B cell (primary cell): Measurements from ENCODE around the gene MYLK4. TPM values are rescaled to one million over a fixed set of nuclear protein-coding genes. Genes with fewer than 3 reads are reported as not detected.

ENCODE experiments used
- ATAC-seq: fragments of 200-7000 bp; cut with Tn5 transposase; one replicate; pipeline ENCODE4 v1.10.0; 2021; ENCODE audit warnings: low read depth, mild to moderate bottlenecking, moderate number of reproducible peaks, moderate library complexity
- CTCF ChIA-PET: fragments of 350-600 bp; sonication (Branson Sonifier 250); formaldehyde crosslinking; loops from one replicate; lab custom pipeline; 2021; ENCODE audit warnings: antibody characterized with exemption, inconsistent platforms; lab: Charles Lee
- POLR2A ChIA-PET: fragments of 350-600 bp; sonication (Branson Sonifier 250); formaldehyde crosslinking; loops from one replicate; lab custom pipeline; 2021; ENCODE audit warnings: antibody characterized with exemption; lab: Charles Lee
- DNase-seq: peaks from one replicate; pipeline ENCODE4 v3.0.0; 2013
- H2AFZ ChIP-seq: 2 replicates; pipeline ENCODE4 v1.6.1; 2012; ENCODE audit warnings: mild to moderate bottlenecking, low read depth, low read length; ENCODE audit not compliant: insufficient read depth, poor library complexity, severe bottlenecking
- H3K27ac ChIP-seq, 2 donors: 1 replicate in 1 of 2; 2 replicates in 1 of 2; pipeline ENCODE4 v1.5.1; 2012 to 2013; ENCODE audit warnings: low read length in 2 of 2, mild to moderate bottlenecking in 2 of 2, moderate library complexity in 1 of 2
- H3K27me3 ChIP-seq, 4 experiments: fragments of 200-600 bp in 1 of 4; sonication (generic) in 1 of 4; replicated peaks in 1 of 4; 1 replicate in 2 of 4; 2 replicates in 2 of 4; pipeline versions ENCODE4 v1.6.1 to v1.7.0; 2013 to 2016; ENCODE audit warnings: low read length in 3 of 4, mild to moderate bottlenecking in 2 of 4, mixed read lengths in 1 of 4, moderate library complexity in 1 of 4; ENCODE audit not compliant: insufficient read depth in 4 of 4, control insufficient read depth in 3 of 4; ENCODE audit errors: control extremely low read depth in 1 of 4
- H3K36me3 ChIP-seq, 2 experiments: replicated peaks in 1 of 2; 1 replicate in 1 of 2; 2 replicates in 1 of 2; pipeline versions ENCODE4 v1.6.1 to v1.7.1; 2013; ENCODE audit warnings: low read length in 1 of 2; ENCODE audit not compliant: insufficient read depth in 2 of 2, control insufficient read depth in 1 of 2; ENCODE audit errors: control extremely low read depth in 1 of 2, extremely low read depth in 1 of 2
- H3K4me1 ChIP-seq, 2 donors: fragments of 200-600 bp in 1 of 2; sonication (generic) in 1 of 2; 1 replicate in 1 of 2; 2 replicates in 1 of 2; pipeline versions ENCODE4 v1.5.1 to v1.6.1; 2013 to 2017; ENCODE audit warnings: low read length in 2 of 2; ENCODE audit not compliant: control insufficient read depth in 2 of 2, insufficient read depth in 2 of 2
- H3K4me2 ChIP-seq: replicated peaks from 2 replicates; pipeline ENCODE3; 2012; ENCODE audit warnings: mild to moderate bottlenecking, low read depth, low read length; ENCODE audit not compliant: poor library complexity, severe bottlenecking
- H3K4me3 ChIP-seq, 5 experiments: fragments of 200-600 bp in 1 of 5; sonication (generic) in 1 of 5; 1 replicate in 3 of 5; 2 replicates in 2 of 5; pipeline versions ENCODE4 v1.5.1 to v1.7.0; 2011 to 2016; ENCODE audit warnings: low read length in 4 of 5, mild to moderate bottlenecking in 4 of 5, low read depth in 2 of 5, control low read depth in 1 of 5, moderate library complexity in 1 of 5; ENCODE audit not compliant: insufficient read depth in 1 of 5; ENCODE audit errors: control extremely low read depth in 1 of 5, extremely low read depth in 1 of 5
- H3K79me2 ChIP-seq: fragments of 200-600 bp; sonication (generic); one replicate; pipeline ENCODE4 v1.6.0; 2016; ENCODE audit warnings: low read length; ENCODE audit not compliant: control insufficient read depth, insufficient read depth
- H3K9ac ChIP-seq: fragments of 200-600 bp; sonication (generic); 2 replicates; pipeline ENCODE4 v1.6.1; 2017; ENCODE audit warnings: mild to moderate bottlenecking, low read length, moderate library complexity
- H3K9me3 ChIP-seq, 3 donors: one replicate each; pipeline versions ENCODE4 v1.6.1 to v1.7.1; 2013; ENCODE audit warnings: low read length in 2 of 3; ENCODE audit not compliant: control insufficient read depth in 2 of 3, insufficient read depth in 1 of 3; ENCODE audit errors: control extremely low read depth in 1 of 3
- H4K20me1 ChIP-seq: 2 replicates; pipeline ENCODE4 v1.6.0; 2012; ENCODE audit warnings: mild to moderate bottlenecking, low read length; ENCODE audit not compliant: insufficient read depth, control insufficient read depth, poor library complexity, severe bottlenecking
- H3K27ac Mint-ChIP-seq: one replicate; pipeline ENCODE4 v1.8.0; 2021; ENCODE audit warnings: mixed read lengths
- H3K27me3 Mint-ChIP-seq: one replicate; pipeline ENCODE4 v1.8.0; 2021; ENCODE audit warnings: mixed read lengths
- H3K4me1 Mint-ChIP-seq: one replicate; pipeline ENCODE4 v1.8.0; 2021; ENCODE audit warnings: mixed read lengths
- H3K4me3 Mint-ChIP-seq: one replicate; pipeline ENCODE4 v1.8.0; 2021; ENCODE audit warnings: mixed read lengths
- H3K9me3 Mint-ChIP-seq: one replicate; pipeline ENCODE4 v1.8.0; 2022; ENCODE audit warnings: mixed read lengths; ENCODE audit not compliant: insufficient read depth
- EZH2 ChIP-seq: IDR thresholded peaks from 2 replicates; pipeline ENCODE4 v1.6.1; 2012; ENCODE audit warnings: borderline replicate concordance, low read depth, mild to moderate bottlenecking, moderate library complexity, low read length; ENCODE audit not compliant: insufficient read depth, poor library complexity, severe bottlenecking
- whole genome bisulfite sequencing: methylation state at CpG from one replicate; pipeline ENCODE4 v1.1.5; 2013; ENCODE audit warnings: missing lambda C conversion rate; ENCODE audit not compliant: insufficient coverage; 5-methylcytosine and 5-hydroxymethylcytosine counted together
- intact Hi-C: fragments of 100-400 bp; cut with micrococcal nuclease; formaldehyde crosslinking; loops from one replicate; pipeline ENCODE4 v1.10.0; 2022
- polyA plus RNA-seq: library from polyadenylated mRNA; depleted of rRNA; stranded (reverse); fragments of >200 nt; gene quantifications from 2 replicates; pipeline ENCODE4 v1.2.3, GENCODE V29; 2012
- total RNA-seq, 2 donors: library from RNA; stranded (reverse); fragments of 120-200 nt in 1 of 2; gene quantifications; 1 replicate in 1 of 2; 2 replicates in 1 of 2; pipeline versions ENCODE4 v1.2.3 to v1.2.4, GENCODE V29; 2013 to 2022
- TF ChIP-seq, protein P1 (sequence below): fragments of 200-600 bp; IDR thresholded peaks from one replicate; pipeline ENCODE4 v1.8.0; 2022; ENCODE audit warnings: antibody characterized with exemption, mild to moderate bottlenecking

The MYLK4 gene
- total and polyA plus RNA-seq, 2 donors (not counting 1 experiment from before 2014, with no cell fraction given), result 0.51 to 1.2 TPM

DNA sequence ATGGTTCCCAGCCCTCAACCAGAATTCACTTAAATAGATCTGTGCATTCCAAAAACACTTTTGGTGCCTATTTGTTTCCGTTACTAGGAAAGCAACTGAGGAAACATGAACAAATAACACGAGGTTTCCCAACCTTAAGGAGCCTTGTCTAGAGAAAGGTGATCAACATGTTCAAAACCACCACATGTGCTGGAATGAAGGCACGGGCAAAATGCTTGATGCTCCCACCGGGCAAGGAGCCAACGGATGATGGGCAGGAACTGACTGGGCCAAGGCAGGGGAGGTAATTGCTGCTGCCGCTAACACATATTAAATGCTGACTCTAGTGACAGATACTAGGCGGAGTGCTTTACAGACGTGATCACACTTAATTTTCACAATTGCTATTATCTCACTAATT, 2.5 kb downstream of the MYLK4 start:
- H3K79me2 ChIP-seq, result no peaks in the 10 kb centered on the region
- no peak overlapping the region for H2AFZ ChIP-seq
- no peak for TF ChIP-seq EZH2
- H3K27ac ChIP-seq, result no peak overlapping the region
- POLR2A ChIA-PET, result no interaction called here
- no peak overlapping the region for H3K4me3 Mint-ChIP-seq
- H3K27me3 ChIP-seq, result peaks cover 0 to 24% (median 14%) of the 10 kb centered on the region in 4 experiments
- DNase-seq, result no peak
- peaks cover 26% of the 10 kb centered on the region for H3K27me3 Mint-ChIP-seq
- H3K4me1 Mint-ChIP-seq, result peaks cover 3% of the 10 kb centered on the region
- 93% methylated on average over 7 of the region's 8 CpGs for WGBS
- H3K4me2 ChIP-seq, result no peak overlapping the region
- no peaks in the 10 kb centered on the region for H3K9me3 Mint-ChIP-seq
- no peaks in the 10 kb centered on the region for H3K36me3 ChIP-seq
- no peak overlapping the region for H3K9ac ChIP-seq
- H3K27ac Mint-ChIP-seq, result no peak overlapping the region
- no peak overlapping the region for H3K4me3 ChIP-seq
- CTCF ChIA-PET, result interaction anchor here (1.0 to 6.2 kb wide), 5 partner anchors 9 to 1152 kb away, joined by 3 to 98 read pairs (median 9); no protein-coding TSS in a partner anchor
- no peaks in the 10 kb centered on the region for H4K20me1 ChIP-seq
- intact Hi-C loops, result no loop called here
- H3K4me1 ChIP-seq, result no peaks in the 10 kb centered on the region
- H3K9me3 ChIP-seq, result no peaks in the 10 kb centered on the region
- no peak for ATAC-seq

DNA sequence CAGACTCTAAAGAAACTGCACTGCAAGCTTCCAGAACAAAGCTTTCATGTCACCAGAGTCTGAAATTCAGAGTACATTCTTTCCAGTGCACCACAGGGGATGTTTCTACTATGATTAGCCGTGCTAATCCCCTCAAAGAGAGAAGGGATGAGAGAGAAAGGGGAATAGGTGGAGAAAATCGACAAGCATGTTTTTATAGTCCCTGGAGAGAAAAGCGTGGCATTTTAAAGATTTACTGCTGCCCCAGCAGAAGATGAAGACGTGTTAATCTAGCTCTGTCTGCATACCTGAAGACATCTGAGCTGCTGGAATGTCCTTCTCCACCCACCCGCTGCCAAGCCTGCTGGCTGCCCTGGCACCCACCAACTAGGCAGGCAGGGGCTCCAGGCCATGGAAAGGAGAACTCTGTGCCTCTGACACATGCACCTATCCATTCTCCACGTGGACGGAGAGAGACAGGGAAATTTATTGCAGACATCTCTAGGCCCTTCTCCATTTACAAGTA, 4.1 kb downstream of the MYLK4 start:
- H4K20me1 ChIP-seq, result no peaks in the 10 kb centered on the region
- H3K79me2 ChIP-seq, result no peaks in the 10 kb centered on the region
- no peaks in the 10 kb centered on the region for H3K36me3 ChIP-seq
- H3K27ac ChIP-seq, result no peak overlapping the region
- no peaks in the 10 kb centered on the region for H3K4me1 ChIP-seq
- ChIA-PET POLR2A (no interaction called here), CTCF (interaction anchor here (0.8 to 2.6 kb wide), 3 partner anchors 14 to 112 kb away, joined by 3 to 9 read pairs (median 3); no protein-coding TSS in a partner anchor)
- no peak overlapping the region for H3K27ac Mint-ChIP-seq
- peaks cover 21% of the 10 kb centered on the region for H3K27me3 Mint-ChIP-seq
- DNase-seq, result no peak
- H3K4me3 Mint-ChIP-seq, result no peak overlapping the region
- ATAC-seq, result no peak
- H3K9ac ChIP-seq, result no peak overlapping the region
- peaks cover 3% of the 10 kb centered on the region for H3K4me1 Mint-ChIP-seq
- H3K9me3 Mint-ChIP-seq, result no peaks in the 10 kb centered on the region
- H3K4me3 ChIP-seq, result no peak overlapping the region
- H3K9me3 ChIP-seq, result no peaks in the 10 kb centered on the region
- WGBS, result 86% methylated on average over 7 of the region's 7 CpGs
- no peak overlapping the region for H2AFZ ChIP-seq
- H3K27me3 ChIP-seq, result peaks cover 0 to 15% (median 8%) of the 10 kb centered on the region in 4 experiments
- intact Hi-C loops, result no loop called here
- TF ChIP-seq, protein P1, sequence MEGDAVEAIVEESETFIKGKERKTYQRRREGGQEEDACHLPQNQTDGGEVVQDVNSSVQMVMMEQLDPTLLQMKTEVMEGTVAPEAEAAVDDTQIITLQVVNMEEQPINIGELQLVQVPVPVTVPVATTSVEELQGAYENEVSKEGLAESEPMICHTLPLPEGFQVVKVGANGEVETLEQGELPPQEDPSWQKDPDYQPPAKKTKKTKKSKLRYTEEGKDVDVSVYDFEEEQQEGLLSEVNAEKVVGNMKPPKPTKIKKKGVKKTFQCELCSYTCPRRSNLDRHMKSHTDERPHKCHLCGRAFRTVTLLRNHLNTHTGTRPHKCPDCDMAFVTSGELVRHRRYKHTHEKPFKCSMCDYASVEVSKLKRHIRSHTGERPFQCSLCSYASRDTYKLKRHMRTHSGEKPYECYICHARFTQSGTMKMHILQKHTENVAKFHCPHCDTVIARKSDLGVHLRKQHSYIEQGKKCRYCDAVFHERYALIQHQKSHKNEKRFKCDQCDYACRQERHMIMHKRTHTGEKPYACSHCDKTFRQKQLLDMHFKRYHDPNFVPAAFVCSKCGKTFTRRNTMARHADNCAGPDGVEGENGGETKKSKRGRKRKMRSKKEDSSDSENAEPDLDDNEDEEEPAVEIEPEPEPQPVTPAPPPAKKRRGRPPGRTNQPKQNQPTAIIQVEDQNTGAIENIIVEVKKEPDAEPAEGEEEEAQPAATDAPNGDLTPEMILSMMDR, result no peak
- no peak for TF ChIP-seq EZH2
- H3K4me2 ChIP-seq, result no peak overlapping the region
